Effector CD8-positive, alpha-beta T cell (primary cell): ENCODE data around the gene CPAMD8.

ENCODE experiments used
- DNase-seq: peaks from one replicate; lab custom pipeline; 2025; lab: John Stamatoyannopoulos, UW

Gene CPAMD8

GRCh38 chr19:16920816-16921529, 105.6 kb downstream of the CPAMD8 start:
- DNase-seq: no peak

GRCh38 chr19:16919496-16919895, 107.1 kb downstream of the CPAMD8 start:
- DNase-seq: no peak

- no peak for DNase-seq
Measured at GRCh38 chr19:16917401-16917800, 109.2 kb downstream of the CPAMD8 start.

- DNase-seq: no peak
Measured at GRCh38 chr19:16915734-16916133, 110.9 kb downstream of the CPAMD8 start.

- DNase-seq: no peak
Measured at GRCh38 chr19:16915135-16915534, 111.5 kb downstream of the CPAMD8 start.

GRCh38 chr19:16914421-16914820, 112.2 kb downstream of the CPAMD8 start:
- no peak for DNase-seq

- no peak for DNase-seq
Measured at GRCh38 chr19:16912780-16913179, 113.8 kb downstream of the CPAMD8 start.

- DNase-seq: no peak
Measured at GRCh38 chr19:16911046-16911445, 115.6 kb downstream of the CPAMD8 start.

- no peak for DNase-seq
Measured at GRCh38 chr19:16908759-16909158, 117.9 kb downstream of the CPAMD8 start.

GRCh38 chr19:16904599-16904998, 122.0 kb downstream of the CPAMD8 start:
- no peak for DNase-seq

GRCh38 chr19:16903347-16903746, 123.3 kb downstream of the CPAMD8 start:
- DNase-seq: no peak

- no peak for DNase-seq
Measured at GRCh38 chr19:16902545-16902944, 124.1 kb downstream of the CPAMD8 start.

- no peak for DNase-seq
Measured at GRCh38 chr19:16901491-16902175, 125.0 kb downstream of the CPAMD8 start.

- DNase-seq: no peak
Measured at GRCh38 chr19:16899566-16900075, 127.0 kb downstream of the CPAMD8 start.

- no peak for DNase-seq
Measured at GRCh38 chr19:16898361-16899015, 128.1 kb downstream of the CPAMD8 start.

GRCh38 chr19:16897856-16898161, 128.8 kb downstream of the CPAMD8 start:
- no peak for DNase-seq

- DNase-seq: peak; percentile 43
Measured at GRCh38 chr19:16897029-16897855, 129.4 kb downstream of the CPAMD8 start.

GRCh38 chr19:16896146-16897028, 130.2 kb downstream of the CPAMD8 start:
- DNase-seq: no peak

- no peak for DNase-seq
Measured at GRCh38 chr19:16895467-16896145, 131.0 kb downstream of the CPAMD8 start.

GRCh38 chr19:16894080-16894479, 132.5 kb downstream of the CPAMD8 start:
- DNase-seq: no peak

GRCh38 chr19:16893686-16893989, 133.0 kb downstream of the CPAMD8 start:
- DNase-seq: no peak
